ENCODE results near the gene SPIRE1.
A peak's percentile ranks its signal among the peaks of the same experiment; 100 is the strongest.
"Not testable (repeated sequence)": the region's sequence is repeated elsewhere in the genome, so short reads cannot be mapped to it uniquely, and the experiment has no call there.

The SPIRE1 gene

GRCh38 chr18:12656938-12657683 lies 796 bp downstream of the SPIRE1 start:
- Mint-ChIP-seq H3K4me1 (peaks cover 24% of the 10 kb centered on the region), H3K9me3 (no peaks in the 10 kb centered on the region), H3K4me3 (peak overlapping the region; percentile 61), H3K27ac (no peak overlapping the region), H3K36me3 (no peaks in the 10 kb centered on the region)
- DNase-seq (ENCODE audit: low spot score in 2 of 2), result peak in 1 of 2 donors; percentile 55
- peak; percentile 71 for ATAC-seq

- DNase-seq (ENCODE audit: low spot score in 2 of 2), result no peak
- ATAC-seq, result no peak
- Mint-ChIP-seq H3K27ac (no peak overlapping the region), H3K9me3 (no peaks in the 10 kb centered on the region), H3K4me1 (peaks cover 24% of the 10 kb centered on the region), H3K36me3 (no peaks in the 10 kb centered on the region), H3K4me3 (peak overlapping the region; percentile 61)
Observed at GRCh38 chr18:12656605-12656937, 1.3 kb downstream of the SPIRE1 start.

GRCh38 chr18:12654971-12655370 lies 2.9 kb downstream of the SPIRE1 start:
- peak overlapping the region; percentile 9 for H3K4me3 Mint-ChIP-seq
- ATAC-seq (no peak), DNase-seq (ENCODE audit: low spot score in 2 of 2) (no peak)
- peaks cover 24% of the 10 kb centered on the region for H3K4me1 Mint-ChIP-seq
- peak overlapping the region; percentile 52 for H3K27ac Mint-ChIP-seq
- H3K36me3 Mint-ChIP-seq, result no peaks in the 10 kb centered on the region
- no peaks in the 10 kb centered on the region for H3K9me3 Mint-ChIP-seq

GRCh38 chr18:12652861-12653401 lies 5.0 kb downstream of the SPIRE1 start:
- DNase-seq (ENCODE audit: low spot score in 2 of 2), result peak in 1 of 2 donors; percentile 51
- ATAC-seq, result peak; percentile 76
- Mint-ChIP-seq H3K9me3 (no peaks in the 10 kb centered on the region), H3K27ac (peak overlapping the region; percentile 2), H3K36me3 (no peaks in the 10 kb centered on the region), H3K4me3 (no peak overlapping the region), H3K4me1 (peaks cover 24% of the 10 kb centered on the region)

- Mint-ChIP-seq H3K27ac (no peak overlapping the region), H3K4me1 (peaks cover 20% of the 10 kb centered on the region), H3K4me3 (no peak overlapping the region), H3K9me3 (no peaks in the 10 kb centered on the region), H3K36me3 (no peaks in the 10 kb centered on the region)
- ATAC-seq (no peak), DNase-seq (ENCODE audit: low spot score in 2 of 2) (no peak)
Observed at GRCh38 chr18:12651651-12652050, 6.3 kb downstream of the SPIRE1 start.

GRCh38 chr18:12647773-12648172 lies 10.1 kb downstream of the SPIRE1 start:
- Mint-ChIP-seq H3K4me3 (no peak overlapping the region), H3K27ac (no peak overlapping the region), H3K9me3 (no peaks in the 10 kb centered on the region), H3K36me3 (no peaks in the 10 kb centered on the region), H3K4me1 (peaks cover 6% of the 10 kb centered on the region)
- no peak for ATAC-seq
- no peak for DNase-seq (ENCODE audit: low spot score in 2 of 2)

GRCh38 chr18:12645751-12646203 lies 12.1 kb downstream of the SPIRE1 start:
- no peak for ATAC-seq
- Mint-ChIP-seq H3K9me3 (no peaks in the 10 kb centered on the region), H3K4me3 (no peak overlapping the region), H3K36me3 (no peaks in the 10 kb centered on the region), H3K27ac (no peak overlapping the region), H3K4me1 (peaks cover 6% of the 10 kb centered on the region)
- no peak for DNase-seq (ENCODE audit: low spot score in 2 of 2)

- ATAC-seq (no peak), DNase-seq (ENCODE audit: low spot score in 2 of 2) (no peak)
- Mint-ChIP-seq H3K4me1 (peaks cover 11% of the 10 kb centered on the region), H3K27ac (no peak overlapping the region), H3K9me3 (no peaks in the 10 kb centered on the region), H3K4me3 (no peak overlapping the region), H3K36me3 (no peaks in the 10 kb centered on the region)
Observed at GRCh38 chr18:12645254-12645653, 12.7 kb downstream of the SPIRE1 start.

GRCh38 chr18:12643756-12644155 lies 14.2 kb downstream of the SPIRE1 start:
- not testable (repeated sequence) for H3K27ac Mint-ChIP-seq; ATAC-seq; H3K4me3 Mint-ChIP-seq; DNase-seq (ENCODE audit: low spot score in 2 of 2); H3K36me3 Mint-ChIP-seq; H3K9me3 Mint-ChIP-seq
- H3K4me1 Mint-ChIP-seq, result peaks cover 14% of the 10 kb centered on the region

- peaks cover 13% of the 10 kb centered on the region for H3K4me1 Mint-ChIP-seq
- no peak for ATAC-seq
- no peak for DNase-seq (ENCODE audit: low spot score in 2 of 2)
- H3K27ac Mint-ChIP-seq, result no peak overlapping the region
- no peaks in the 10 kb centered on the region for H3K9me3 Mint-ChIP-seq
- H3K4me3 Mint-ChIP-seq, result no peak overlapping the region
- H3K36me3 Mint-ChIP-seq, result no peaks in the 10 kb centered on the region
Observed at GRCh38 chr18:12640881-12641200, 17.1 kb downstream of the SPIRE1 start.

GRCh38 chr18:12639990-12640880 lies 17.7 kb downstream of the SPIRE1 start:
- DNase-seq (ENCODE audit: low spot score in 2 of 2) (no peak), ATAC-seq (peak; percentile 83)
- no peaks in the 10 kb centered on the region for H3K36me3 Mint-ChIP-seq
- peaks cover 10% of the 10 kb centered on the region for H3K4me1 Mint-ChIP-seq
- H3K9me3 Mint-ChIP-seq, result no peaks in the 10 kb centered on the region
- H3K4me3 Mint-ChIP-seq, result no peak overlapping the region
- no peak overlapping the region for H3K27ac Mint-ChIP-seq

- no peak for ATAC-seq
- peaks cover 10% of the 10 kb centered on the region for H3K4me1 Mint-ChIP-seq
- H3K9me3 Mint-ChIP-seq, result no peaks in the 10 kb centered on the region
- no peaks in the 10 kb centered on the region for H3K36me3 Mint-ChIP-seq
- DNase-seq (ENCODE audit: low spot score in 2 of 2), result no peak
- peak overlapping the region; percentile 43 for H3K27ac Mint-ChIP-seq
- H3K4me3 Mint-ChIP-seq, result no peak overlapping the region
Observed at GRCh38 chr18:12638644-12639124, 19.2 kb downstream of the SPIRE1 start.

GRCh38 chr18:12637901-12638643 lies 19.8 kb downstream of the SPIRE1 start:
- no peaks in the 10 kb centered on the region for H3K36me3 Mint-ChIP-seq
- H3K4me3 Mint-ChIP-seq, result no peak overlapping the region
- peaks cover 10% of the 10 kb centered on the region for H3K4me1 Mint-ChIP-seq
- DNase-seq (ENCODE audit: low spot score in 2 of 2) (no peak), ATAC-seq (peak; percentile 60)
- no peaks in the 10 kb centered on the region for H3K9me3 Mint-ChIP-seq
- peak overlapping the region; percentile 43 for H3K27ac Mint-ChIP-seq

GRCh38 chr18:12637393-12637792 lies 20.5 kb downstream of the SPIRE1 start:
- no peak for DNase-seq (ENCODE audit: low spot score in 2 of 2)

More at GRCh38 chr18:12637393-12637792, 20.5 kb downstream of the SPIRE1 start:
- Mint-ChIP-seq H3K27ac (peak overlapping the region; percentile 12), H3K4me1 (peaks cover 10% of the 10 kb centered on the region), H3K9me3 (no peaks in the 10 kb centered on the region), H3K36me3 (no peaks in the 10 kb centered on the region), H3K4me3 (no peak overlapping the region)
- no peak for ATAC-seq
